HepG2 (cell line): ENCODE results near the gene OMA1. TPM values are rescaled to one million over a fixed set of nuclear protein-coding genes. Genes with fewer than 3 reads are reported as not detected.

Experiments
- ARID2 ChIP-seq: sonication (generic); formaldehyde crosslinking; IDR thresholded peaks from 2 replicates; pipeline ENCODE4 v1.8.1; 2022; ENCODE audit warnings: mild to moderate bottlenecking, missing genetic modification reagents, borderline replicate concordance
- ATRX ChIP-seq: sonication (generic); formaldehyde crosslinking; IDR thresholded peaks from 2 replicates; pipeline ENCODE4 v1.4.0; 2020; ENCODE audit warnings: missing genetic modification reagents, borderline replicate concordance
- CHD4 ChIP-seq: fragments of 200-600 bp; sonication (generic); IDR thresholded peaks from 2 replicates; pipeline ENCODE4 v1.7.0; 2017; ENCODE audit warnings: mild to moderate bottlenecking, low read length, borderline replicate concordance
- FLYWCH1 ChIP-seq: sonication (generic); formaldehyde crosslinking; IDR thresholded peaks from 2 replicates; pipeline ENCODE4 v1.8.1; 2023; ENCODE audit warnings: mild to moderate bottlenecking, missing genetic modification reagents
- GPN1 ChIP-seq: sonication (generic); formaldehyde crosslinking; IDR thresholded peaks from 2 replicates; pipeline ENCODE4 v1.5.1; 2020; ENCODE audit warnings: missing genetic modification reagents, borderline replicate concordance
- HNRNPH1 ChIP-seq: fragments of 200-400 bp; formaldehyde crosslinking; optimal IDR thresholded peaks from 2 replicates; pipeline ENCODE3; 2017; ENCODE audit warnings: mild to moderate bottlenecking, low read depth, low read length
- MIER3 ChIP-seq: IDR thresholded peaks from 2 replicates; pipeline ENCODE4 v1.6.1; 2016; ENCODE audit warnings: missing compliant biosample characterization, borderline replicate concordance
- PHB2 ChIP-seq: fragments of 450-650 bp; IDR thresholded peaks from 2 replicates; pipeline ENCODE4 v1.6.1; 2018; ENCODE audit not compliant: partially characterized antibody
- RBFOX2 ChIP-seq: fragments of 200-400 bp; formaldehyde crosslinking; IDR thresholded peaks from 2 replicates; pipeline ENCODE4 v1.6.1; 2017; ENCODE audit warnings: low read depth, mild to moderate bottlenecking, low read length
- SOX5 ChIP-seq: IDR thresholded peaks from 2 replicates; pipeline ENCODE4 v1.6.1; 2016; ENCODE audit warnings: borderline replicate concordance
- TP53 ChIP-seq: sonication (generic); formaldehyde crosslinking; conservative IDR thresholded peaks from 2 replicates; pipeline ENCODE4 v1.4.0; 2020; ENCODE audit warnings: missing genetic modification reagents
- ZNF160 ChIP-seq: sonication (generic); formaldehyde crosslinking; IDR thresholded peaks from 2 replicates; pipeline ENCODE4 v1.8.0; 2022; ENCODE audit warnings: mild to moderate bottlenecking, inconsistent platforms, missing genetic modification reagents
- ZNF234 ChIP-seq: sonication (generic); formaldehyde crosslinking; conservative IDR thresholded peaks from 2 replicates; pipeline ENCODE4 v1.5.1; 2020; ENCODE audit warnings: mild to moderate bottlenecking, missing genetic modification reagents
- ZNF296 ChIP-seq: sonication (generic); formaldehyde crosslinking; conservative IDR thresholded peaks from 2 replicates; pipeline ENCODE4 v1.5.0; 2020; ENCODE audit warnings: mild to moderate bottlenecking, missing genetic modification reagents
- ZNF773 ChIP-seq: sonication (generic); formaldehyde crosslinking; IDR thresholded peaks from 2 replicates; pipeline ENCODE4 v1.4.0; 2020; ENCODE audit warnings: missing genetic modification reagents, borderline replicate concordance
- polyA plus RNA-seq, 8 experiments: library from polyadenylated mRNA; depleted of rRNA in 3 of 8; stranded (reverse) in 7 of 8; unstranded in 1 of 8; fragments of >200 nt; fragmentation: Illumina TruSeq in 4 of 8; extraction: Trizol in 4 of 8; gene quantifications; 2 replicates each; pipeline versions ENCODE4 v1.2.1 to v1.2.3, GENCODE V29; 2011 to 2016; ENCODE audit warnings: low read depth in 4 of 8, missing spikeins in 1 of 8, mixed read lengths in 1 of 8; ENCODE audit not compliant: insufficient read depth in 1 of 8
- total RNA-seq, 5 experiments: library from RNA; depleted of rRNA; stranded (reverse); fragments of >200 nt; fragmentation: Illumina TruSeq; extraction: Trizol; gene quantifications; 2 replicates each; pipeline ENCODE4 v1.2.3, GENCODE V29; 2016; ENCODE audit warnings: low read depth in 1 of 5
- TF ChIP-seq, protein P1 (sequence below): sonication (generic); formaldehyde crosslinking; IDR thresholded peaks from 2 replicates; pipeline ENCODE4 v1.4.0; 2020; ENCODE audit warnings: mild to moderate bottlenecking, missing genetic modification reagents
- TF ChIP-seq, protein P2 (sequence below): sonication (generic); formaldehyde crosslinking; IDR thresholded peaks from 2 replicates; pipeline ENCODE4 v1.4.0; 2020; ENCODE audit warnings: mild to moderate bottlenecking, missing genetic modification reagents
- TF ChIP-seq, protein P3 (sequence below): sonication (generic); formaldehyde crosslinking; IDR thresholded peaks from 2 replicates; pipeline ENCODE4 v1.8.1; 2023; ENCODE audit warnings: missing genetic modification reagents, inconsistent platforms, borderline replicate concordance
- TF ChIP-seq, protein P4 (sequence below): sonication (generic); formaldehyde crosslinking; IDR thresholded peaks from 2 replicates; pipeline ENCODE4 v1.5.1; 2020; ENCODE audit warnings: missing genetic modification reagents, mild to moderate bottlenecking, borderline replicate concordance
- TF ChIP-seq, protein P5 (sequence below): sonication (generic); formaldehyde crosslinking; IDR thresholded peaks from 2 replicates; pipeline ENCODE4 v1.5.0; 2020; ENCODE audit warnings: missing genetic modification reagents

OMA1 gene
- total and polyA plus RNA-seq, 2 of the 13 experiments (the other 11 are each of a cell fraction or from before 2014, with no cell fraction given): 7.0 to 26.9 TPM

DNA sequence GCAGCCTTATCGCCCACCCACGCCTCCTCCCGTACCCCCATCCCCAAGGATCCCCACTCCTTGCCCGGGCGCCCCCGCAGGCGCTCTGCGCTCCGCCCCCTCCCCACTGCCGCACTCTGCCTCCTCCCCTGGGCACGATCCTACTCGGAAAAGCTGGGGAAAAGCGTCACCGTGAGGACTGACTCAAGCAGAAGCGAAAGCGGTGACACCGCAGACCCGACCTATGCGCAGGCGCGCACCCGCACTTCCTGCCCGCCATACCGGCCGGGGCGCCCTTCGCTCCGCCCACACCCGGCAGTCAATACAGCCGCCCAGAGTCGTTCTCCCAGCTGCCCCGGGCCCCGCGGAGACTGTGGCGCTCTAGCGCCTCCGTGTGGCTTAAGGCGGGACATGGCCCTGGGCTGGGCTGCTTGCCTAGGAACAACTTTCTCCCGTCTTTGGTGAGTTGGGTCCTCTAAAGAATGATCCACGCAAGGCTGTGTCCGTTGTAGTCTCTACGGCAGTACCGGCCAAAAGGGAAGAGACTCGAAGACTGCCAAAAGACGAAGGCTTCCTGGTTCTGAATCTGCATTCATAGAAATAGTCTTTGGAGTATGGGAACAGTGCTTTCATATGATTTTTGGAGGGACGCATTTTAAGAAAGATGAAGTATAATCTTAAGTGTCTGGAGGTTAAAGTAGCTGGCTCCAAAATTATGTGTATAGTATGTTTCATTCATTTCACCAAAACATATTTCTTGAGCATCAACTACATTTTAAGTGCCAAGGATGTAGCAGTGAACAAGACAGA is at the start of gene OMA1 (continued):
- TF ChIP-seq ZNF160 (CRISPR knock-in tag) (peak; percentile 81; the same call in 1 of the 2 replicates), HNRNPH1 (no peak), ZNF296 (CRISPR knock-in tag) (no peak), ARID2 (CRISPR knock-in tag) (no peak; the same call in 1 of the 2 replicates), ZNF234 (CRISPR knock-in tag) (no peak), SOX5 (CRISPR knock-in tag) (peak; percentile 33; the same call in 1 of the 2 replicates), TP53 (CRISPR knock-in tag) (0 out of 2 replicates have a peak, but pooled peaks have one; percentile 41), MIER3 (CRISPR knock-in tag) (peak; percentile 38; the same call in 1 of the 2 replicates), FLYWCH1 (CRISPR knock-in tag) (no peak), ZNF773 (CRISPR knock-in tag) (no peak), ATRX (no peak), GPN1 (no peak), CHD4 (no peak), RBFOX2 (peak; percentile 86), PHB2 (no peak)
- TF ChIP-seq, protein P1, sequence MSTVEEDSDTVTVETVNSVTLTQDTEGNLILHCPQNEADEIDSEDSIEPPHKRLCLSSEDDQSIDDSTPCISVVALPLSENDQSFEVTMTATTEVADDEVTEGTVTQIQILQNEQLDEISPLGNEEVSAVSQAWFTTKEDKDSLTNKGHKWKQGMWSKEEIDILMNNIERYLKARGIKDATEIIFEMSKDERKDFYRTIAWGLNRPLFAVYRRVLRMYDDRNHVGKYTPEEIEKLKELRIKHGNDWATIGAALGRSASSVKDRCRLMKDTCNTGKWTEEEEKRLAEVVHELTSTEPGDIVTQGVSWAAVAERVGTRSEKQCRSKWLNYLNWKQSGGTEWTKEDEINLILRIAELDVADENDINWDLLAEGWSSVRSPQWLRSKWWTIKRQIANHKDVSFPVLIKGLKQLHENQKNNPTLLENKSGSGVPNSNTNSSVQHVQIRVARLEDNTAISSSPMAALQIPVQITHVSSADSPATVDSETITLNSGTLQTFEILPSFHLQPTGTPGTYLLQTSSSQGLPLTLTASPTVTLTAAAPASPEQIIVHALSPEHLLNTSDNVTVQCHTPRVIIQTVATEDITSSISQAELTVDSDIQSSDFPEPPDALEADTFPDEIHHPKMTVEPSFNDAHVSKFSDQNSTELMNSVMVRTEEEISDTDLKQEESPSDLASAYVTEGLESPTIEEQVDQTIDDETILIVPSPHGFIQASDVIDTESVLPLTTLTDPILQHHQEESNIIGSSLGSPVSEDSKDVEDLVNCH (CRISPR knock-in tag): no peak
- TF ChIP-seq, protein P2, sequence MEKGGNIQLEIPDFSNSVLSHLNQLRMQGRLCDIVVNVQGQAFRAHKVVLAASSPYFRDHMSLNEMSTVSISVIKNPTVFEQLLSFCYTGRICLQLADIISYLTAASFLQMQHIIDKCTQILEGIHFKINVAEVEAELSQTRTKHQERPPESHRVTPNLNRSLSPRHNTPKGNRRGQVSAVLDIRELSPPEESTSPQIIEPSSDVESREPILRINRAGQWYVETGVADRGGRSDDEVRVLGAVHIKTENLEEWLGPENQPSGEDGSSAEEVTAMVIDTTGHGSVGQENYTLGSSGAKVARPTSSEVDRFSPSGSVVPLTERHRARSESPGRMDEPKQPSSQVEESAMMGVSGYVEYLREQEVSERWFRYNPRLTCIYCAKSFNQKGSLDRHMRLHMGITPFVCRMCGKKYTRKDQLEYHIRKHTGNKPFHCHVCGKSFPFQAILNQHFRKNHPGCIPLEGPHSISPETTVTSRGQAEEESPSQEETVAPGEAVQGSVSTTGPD (CRISPR knock-in tag): no peak
- TF ChIP-seq, protein P3, sequence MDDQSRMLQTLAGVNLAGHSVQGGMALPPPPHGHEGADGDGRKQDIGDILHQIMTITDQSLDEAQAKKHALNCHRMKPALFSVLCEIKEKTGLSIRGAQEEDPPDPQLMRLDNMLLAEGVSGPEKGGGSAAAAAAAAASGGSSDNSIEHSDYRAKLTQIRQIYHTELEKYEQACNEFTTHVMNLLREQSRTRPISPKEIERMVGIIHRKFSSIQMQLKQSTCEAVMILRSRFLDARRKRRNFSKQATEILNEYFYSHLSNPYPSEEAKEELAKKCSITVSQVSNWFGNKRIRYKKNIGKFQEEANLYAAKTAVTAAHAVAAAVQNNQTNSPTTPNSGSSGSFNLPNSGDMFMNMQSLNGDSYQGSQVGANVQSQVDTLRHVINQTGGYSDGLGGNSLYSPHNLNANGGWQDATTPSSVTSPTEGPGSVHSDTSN (CRISPR knock-in tag): peak; percentile 47; the same call in 1 of the 2 replicates
- TF ChIP-seq, protein P4, sequence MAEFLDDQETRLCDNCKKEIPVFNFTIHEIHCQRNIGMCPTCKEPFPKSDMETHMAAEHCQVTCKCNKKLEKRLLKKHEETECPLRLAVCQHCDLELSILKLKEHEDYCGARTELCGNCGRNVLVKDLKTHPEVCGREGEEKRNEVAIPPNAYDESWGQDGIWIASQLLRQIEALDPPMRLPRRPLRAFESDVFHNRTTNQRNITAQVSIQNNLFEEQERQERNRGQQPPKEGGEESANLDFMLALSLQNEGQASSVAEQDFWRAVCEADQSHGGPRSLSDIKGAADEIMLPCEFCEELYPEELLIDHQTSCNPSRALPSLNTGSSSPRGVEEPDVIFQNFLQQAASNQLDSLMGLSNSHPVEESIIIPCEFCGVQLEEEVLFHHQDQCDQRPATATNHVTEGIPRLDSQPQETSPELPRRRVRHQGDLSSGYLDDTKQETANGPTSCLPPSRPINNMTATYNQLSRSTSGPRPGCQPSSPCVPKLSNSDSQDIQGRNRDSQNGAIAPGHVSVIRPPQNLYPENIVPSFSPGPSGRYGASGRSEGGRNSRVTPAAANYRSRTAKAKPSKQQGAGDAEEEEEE (CRISPR knock-in tag): no peak
- TF ChIP-seq, protein P5, sequence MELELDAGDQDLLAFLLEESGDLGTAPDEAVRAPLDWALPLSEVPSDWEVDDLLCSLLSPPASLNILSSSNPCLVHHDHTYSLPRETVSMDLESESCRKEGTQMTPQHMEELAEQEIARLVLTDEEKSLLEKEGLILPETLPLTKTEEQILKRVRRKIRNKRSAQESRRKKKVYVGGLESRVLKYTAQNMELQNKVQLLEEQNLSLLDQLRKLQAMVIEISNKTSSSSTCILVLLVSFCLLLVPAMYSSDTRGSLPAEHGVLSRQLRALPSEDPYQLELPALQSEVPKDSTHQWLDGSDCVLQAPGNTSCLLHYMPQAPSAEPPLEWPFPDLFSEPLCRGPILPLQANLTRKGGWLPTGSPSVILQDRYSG: no peak
